Measurements from ENCODE around the gene KITLG.
"Not testable (repeated sequence)": the region's sequence is repeated elsewhere in the genome, so short reads cannot be mapped to it uniquely, and the experiment has no call there.

Gene KITLG

GRCh38 chr12:88580051-88580871, at the start of gene KITLG:
Gene KITLG (minus strand): TSS chr12:88580471. CDS start chr12:88580278, 193 bp downstream.
- peak; percentile 88 for DNase-seq

- no peak for DNase-seq
These were observed 48.7 kb upstream of the KITLG start for GRCh38 chr12:88628856-88629509.

- not testable (repeated sequence) for DNase-seq
These were observed 47.8 kb upstream of the KITLG start for GRCh38 chr12:88628035-88628434.

GRCh38 chr12:88627501-88627900, 47.2 kb upstream of the KITLG start:
- no peak for DNase-seq

GRCh38 chr12:88625356-88625755, 45.1 kb upstream of the KITLG start:
- DNase-seq: no peak

GRCh38 chr12:88624911-88625310, 44.6 kb upstream of the KITLG start:
- no peak for DNase-seq

GRCh38 chr12:88623777-88624548, 43.7 kb upstream of the KITLG start:
- DNase-seq: no peak

- DNase-seq: no peak
These were observed 37.1 kb upstream of the KITLG start for GRCh38 chr12:88617352-88617751.

GRCh38 chr12:88615490-88615889, 35.2 kb upstream of the KITLG start:
- DNase-seq: no peak

- no peak for DNase-seq
These were observed 24.4 kb upstream of the KITLG start for GRCh38 chr12:88604646-88605045.

GRCh38 chr12:88600272-88600671, 20.0 kb upstream of the KITLG start:
- DNase-seq: no peak

- DNase-seq: no peak
These were observed 17.1 kb upstream of the KITLG start for GRCh38 chr12:88597365-88597764.

- no peak for DNase-seq
These were observed 15.4 kb upstream of the KITLG start for GRCh38 chr12:88595697-88596096.

- DNase-seq: no peak
These were observed 14.5 kb upstream of the KITLG start for GRCh38 chr12:88594780-88595179.

- DNase-seq: no peak
These were observed 11.1 kb upstream of the KITLG start for GRCh38 chr12:88591343-88591742.

GRCh38 chr12:88590851-88591250, 10.6 kb upstream of the KITLG start:
- no peak for DNase-seq

GRCh38 chr12:88585077-88585476, 4.8 kb upstream of the KITLG start:
- no peak for DNase-seq

GRCh38 chr12:88579601-88580050, 645 bp downstream of the KITLG start:
- DNase-seq: peak; percentile 54

- DNase-seq: no peak
These were observed 1.1 kb downstream of the KITLG start for GRCh38 chr12:88579161-88579517.

- no peak for DNase-seq
These were observed 1.8 kb downstream of the KITLG start for GRCh38 chr12:88578276-88579160.

- no peak for DNase-seq
These were observed 2.7 kb downstream of the KITLG start for GRCh38 chr12:88577537-88577936.

GRCh38 chr12:88576866-88577265, 3.4 kb downstream of the KITLG start:
- DNase-seq: no peak
